KG1 (cell line): ENCODE measurements around the gene RNF141.

Source experiments
- DNase-seq: peaks from one replicate; lab custom pipeline; 2025; lab: John Stamatoyannopoulos, UW

The RNF141 gene

DNA sequence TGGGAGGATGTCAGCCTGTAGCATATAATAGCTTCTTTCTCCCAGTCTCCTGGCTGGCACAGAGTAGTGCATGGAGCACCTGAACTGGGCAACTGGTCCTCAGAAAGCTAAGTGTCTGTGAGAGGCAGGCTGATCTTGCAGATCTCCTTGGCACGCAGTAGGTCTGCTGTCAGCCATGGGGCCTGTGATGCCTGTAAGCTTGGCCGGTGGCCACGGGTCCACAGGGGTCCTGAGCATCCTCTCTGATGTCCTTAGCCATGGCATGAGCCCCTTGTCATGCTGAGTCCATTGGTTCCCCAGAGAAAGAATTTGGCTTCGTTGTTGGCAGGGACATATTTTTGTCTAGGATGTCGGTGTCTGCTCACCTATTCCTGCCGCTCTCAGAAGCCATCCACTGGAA lies 61.0 kb downstream of the RNF141 start:
- DNase-seq = no peak

DNA sequence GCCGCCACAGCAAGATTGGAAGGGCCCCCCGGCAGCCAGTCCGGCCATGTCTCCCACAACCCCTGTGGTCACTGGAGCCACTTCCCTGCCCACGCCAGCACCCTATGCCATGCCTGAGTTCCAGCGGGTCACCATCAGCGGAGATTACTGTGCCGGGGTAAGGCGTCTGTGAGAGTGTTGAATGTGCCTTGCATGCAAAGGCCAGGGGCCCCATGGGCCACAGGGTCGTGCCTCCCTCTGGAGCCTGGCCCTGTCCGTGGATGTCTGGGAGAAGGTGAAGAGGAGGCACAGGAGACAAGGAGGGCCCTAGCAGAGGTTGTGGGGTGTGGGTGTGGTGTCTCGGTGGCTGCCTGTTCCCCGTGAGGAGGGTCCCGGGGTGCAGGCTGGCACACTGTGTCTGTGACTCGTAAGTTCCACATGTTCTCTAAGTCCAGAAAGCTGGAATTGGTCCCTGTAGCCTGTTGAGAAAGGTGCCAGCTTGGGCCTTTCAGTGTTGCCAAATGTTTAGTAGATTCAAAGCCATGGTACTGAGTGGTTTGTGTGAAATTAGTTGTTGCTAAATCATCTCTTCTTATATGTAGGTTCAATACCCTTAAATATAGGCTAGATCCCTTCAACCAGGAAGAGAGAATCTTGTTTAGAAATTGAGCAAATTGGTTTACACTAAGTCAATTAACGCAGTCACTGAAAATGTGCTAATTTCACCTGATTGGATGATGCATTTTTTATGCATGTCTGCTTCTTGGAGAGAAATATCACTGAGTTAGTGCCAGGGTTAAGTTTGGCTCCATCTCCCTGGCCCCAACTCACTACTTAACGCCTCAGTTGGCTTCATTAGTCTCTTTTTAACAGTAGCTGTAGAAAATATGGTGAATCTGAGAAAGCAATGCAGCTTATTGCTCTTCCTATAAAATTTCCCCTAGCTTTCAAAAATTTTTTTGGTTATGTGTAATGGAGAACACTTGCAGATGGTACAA lies 62.1 kb downstream of the RNF141 start:
- DNase-seq = no peak

DNA sequence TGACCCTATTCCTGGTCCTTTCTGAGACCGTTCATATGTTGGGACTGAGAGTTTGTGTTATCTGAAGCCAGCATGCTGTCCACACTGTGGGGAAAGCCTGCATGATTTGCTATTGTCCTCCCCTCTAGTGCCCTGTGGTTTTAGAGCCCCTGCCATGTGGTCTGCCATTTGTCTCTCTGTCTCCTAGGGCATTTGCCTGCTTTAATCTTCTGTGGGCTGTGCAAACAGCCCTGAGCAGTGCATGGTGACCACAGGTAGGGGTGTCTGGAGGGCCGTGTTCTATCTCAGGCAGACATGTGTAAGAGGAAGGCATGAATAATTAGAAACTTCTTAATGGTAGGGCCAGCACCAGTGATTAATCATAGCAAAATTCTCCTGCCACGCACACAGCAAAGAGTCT lies 62.9 kb downstream of the RNF141 start:
- DNase-seq = no peak

DNA sequence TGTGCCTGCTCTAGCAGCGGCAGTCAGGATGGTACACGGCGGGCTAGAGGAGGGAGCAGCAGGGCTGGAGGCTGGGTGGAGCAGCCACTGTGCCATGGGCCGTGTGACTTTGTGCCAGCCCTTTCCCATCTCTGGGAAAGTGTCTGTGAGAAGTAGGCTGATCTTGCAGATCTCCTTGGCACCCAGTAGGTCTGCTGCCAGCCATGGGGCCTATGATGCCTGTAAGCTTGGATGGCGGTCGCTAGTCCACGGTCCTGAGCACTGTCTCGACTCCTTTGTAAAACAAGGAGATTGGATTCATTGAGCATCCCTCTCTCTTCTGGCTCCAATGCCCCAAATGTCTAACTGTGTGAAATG lies 63.3 kb downstream of the RNF141 start:
- DNase-seq = no peak

DNA sequence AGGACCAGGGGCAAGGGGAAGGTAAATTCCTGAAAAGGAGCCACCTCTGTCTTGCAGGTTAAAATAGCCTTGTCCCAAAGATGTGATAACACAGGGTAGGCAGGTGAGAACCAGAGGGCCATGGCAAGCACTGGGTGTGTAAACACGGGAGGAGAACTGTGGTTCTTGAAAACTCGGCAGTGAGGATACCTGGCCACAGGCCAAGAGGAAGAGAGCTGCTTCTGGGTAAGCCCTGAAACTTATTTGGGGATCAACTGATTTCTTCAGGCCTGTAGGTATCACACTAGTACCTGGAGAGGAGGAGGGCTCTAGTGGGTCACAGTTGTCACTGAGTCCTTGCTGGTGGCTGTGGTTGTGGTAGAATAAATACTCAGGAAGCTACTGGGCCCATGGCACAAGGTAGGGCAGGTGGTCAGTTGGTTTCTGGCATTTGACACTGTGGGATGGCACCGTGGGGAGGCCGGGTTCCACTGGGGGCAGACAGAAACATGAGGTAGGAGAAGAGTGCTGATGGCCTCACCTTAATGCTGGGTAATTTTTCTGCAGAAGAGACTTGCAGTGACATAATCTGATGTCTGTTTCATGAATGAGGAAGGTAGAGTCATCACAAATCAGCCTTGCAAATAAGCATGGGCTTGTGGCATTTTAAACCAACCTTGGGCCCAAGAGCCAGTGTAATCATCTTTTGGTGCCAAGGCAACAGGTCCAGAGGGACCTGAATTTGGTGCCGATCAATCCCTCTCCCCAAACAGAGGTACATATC lies 63.9 kb downstream of the RNF141 start:
- no peak for DNase-seq

DNA sequence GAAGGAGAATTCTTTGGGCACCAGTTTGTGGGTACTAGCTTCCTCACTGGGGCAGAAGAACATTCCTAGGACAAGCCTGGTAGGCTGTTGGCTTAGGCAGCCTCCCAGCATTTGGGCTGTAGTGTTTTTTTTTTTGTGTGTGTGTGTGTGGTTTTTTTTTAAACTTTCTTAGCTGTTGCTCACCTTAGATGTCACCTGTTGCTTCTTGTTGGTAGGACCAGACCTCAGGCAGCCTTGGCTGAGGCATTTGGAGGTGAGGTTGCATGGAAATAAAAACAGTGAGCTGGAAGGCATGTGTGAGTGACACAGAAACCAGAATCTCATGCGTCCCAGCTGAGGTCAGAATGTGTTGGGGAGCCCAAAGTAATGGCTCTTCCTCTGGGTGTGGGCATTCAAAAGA lies 64.6 kb downstream of the RNF141 start:
- DNase-seq = no peak

DNA sequence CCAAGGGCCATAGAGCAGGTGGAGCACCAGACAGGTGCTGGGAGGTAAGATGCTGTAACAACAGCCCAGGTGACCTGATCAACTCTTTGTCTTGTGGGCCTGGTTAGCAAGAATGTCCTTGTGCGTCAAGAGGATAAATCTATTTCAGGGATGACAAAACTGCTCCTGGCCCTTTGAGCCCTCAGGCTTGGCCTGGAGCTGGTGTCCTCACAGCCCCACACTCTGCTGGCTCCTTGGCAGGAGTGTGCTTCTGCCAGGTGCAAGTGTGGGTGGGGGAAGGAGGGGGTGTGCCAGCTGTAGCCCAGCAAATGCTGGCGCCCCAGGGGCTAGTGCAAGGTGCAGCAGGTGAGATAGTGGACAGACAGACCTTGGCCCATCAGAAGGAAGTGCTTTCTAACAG lies 66.4 kb downstream of the RNF141 start:
- no peak for DNase-seq

DNA sequence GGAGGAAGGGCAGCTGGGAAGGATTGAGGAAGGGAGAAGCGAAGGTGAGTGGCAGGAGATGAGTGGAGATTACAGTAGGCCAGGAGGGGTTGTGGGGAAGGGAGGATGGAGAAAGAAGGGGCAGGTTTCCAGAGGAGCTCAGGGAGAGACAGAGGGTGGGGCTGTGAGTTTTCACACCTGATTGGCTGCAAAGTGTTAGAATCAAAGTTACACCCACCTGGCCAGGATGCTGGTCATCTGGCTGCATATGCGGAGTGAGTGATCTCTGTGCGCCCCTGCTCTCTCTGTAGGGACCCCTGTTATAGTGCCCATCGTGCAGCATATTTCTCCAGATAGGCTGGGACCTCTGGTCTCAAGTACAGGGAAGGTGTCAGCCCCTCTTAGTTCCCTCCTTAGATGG lies 67.6 kb downstream of the RNF141 start:
- DNase-seq = no peak

DNA sequence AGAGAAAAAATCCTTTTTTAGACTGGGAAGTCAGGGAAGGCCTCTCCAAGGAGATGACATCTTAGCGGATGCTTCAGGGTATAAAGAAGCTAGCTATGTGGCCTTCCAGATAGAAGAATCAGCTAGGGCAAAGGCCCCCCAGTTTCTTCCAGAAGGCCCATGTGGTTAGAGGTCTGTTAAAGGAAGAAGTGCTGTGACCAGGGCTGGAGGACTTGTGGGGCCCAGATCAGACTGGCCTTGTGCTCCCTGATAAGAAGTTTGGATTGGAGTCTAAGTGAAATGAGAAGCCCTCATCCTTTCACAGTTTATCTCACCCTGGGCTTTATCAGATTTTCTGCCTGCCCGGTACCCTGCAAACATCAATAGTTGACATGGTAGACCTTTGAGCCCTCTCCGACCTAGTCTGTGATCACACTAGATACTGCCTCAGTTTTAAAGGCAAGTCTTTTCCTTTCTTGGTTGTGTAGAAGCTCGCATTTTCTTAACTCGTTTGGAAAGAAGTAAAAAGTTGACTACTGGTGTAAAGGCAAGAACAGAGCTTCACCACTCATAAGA lies 78.2 kb downstream of the RNF141 start:
- no peak for DNase-seq
